Neural progenitor cell (in vitro differentiated cells): Measurements from ENCODE around the gene ARHGAP26. TPM values are rescaled to one million over a fixed set of nuclear protein-coding genes. Genes with fewer than 3 reads are reported as not detected.

Experiments
- DNase-seq: peaks from one replicate; pipeline ENCODE4 v3.0.0-alpha.2; 2016; ENCODE audit warnings: low spot score
- H2AFZ ChIP-seq: fragments of 200-600 bp; sonication (generic); replicated peaks from 2 replicates; pipeline ENCODE4 v1.6.1; 2016; ENCODE audit warnings: antibody characterized with exemption
- H3F3A ChIP-seq: fragments of 200-600 bp; sonication (generic); 2 replicates; pipeline ENCODE4 v1.6.1; 2016; ENCODE audit warnings: antibody characterized with exemption, low read depth
- H3K27ac ChIP-seq: fragments of 200-600 bp; sonication (generic); 2 replicates; pipeline ENCODE4 v1.5.1; 2016; ENCODE audit warnings: mild to moderate bottlenecking
- H3K27me3 ChIP-seq: fragments of 200-600 bp; sonication (generic); 2 replicates; pipeline ENCODE4 v1.6.1; 2016; ENCODE audit warnings: mild to moderate bottlenecking, moderate library complexity
- H3K36me3 ChIP-seq: fragments of 200-600 bp; sonication (generic); 2 replicates; pipeline ENCODE4 v1.5.1; 2016
- H3K4me1 ChIP-seq: fragments of 200-600 bp; sonication (generic); 2 replicates; pipeline ENCODE4 v1.6.1; 2016; ENCODE audit warnings: mixed run types
- H3K4me2 ChIP-seq: fragments of 200-600 bp; sonication (generic); 2 replicates; pipeline ENCODE4 v1.6.1; 2016
- H3K4me3 ChIP-seq: fragments of 200-600 bp; sonication (generic); 2 replicates; pipeline ENCODE4 v1.5.1; 2016
- H3K79me2 ChIP-seq: fragments of 200-600 bp; sonication (generic); 2 replicates; pipeline ENCODE4 v1.6.1; 2016; ENCODE audit warnings: low read depth
- H3K9ac ChIP-seq: fragments of 200-600 bp; sonication (generic); 2 replicates; pipeline ENCODE4 v1.6.1; 2016
- H3K9me3 ChIP-seq: fragments of 200-600 bp; sonication (generic); 2 replicates; pipeline ENCODE4 v1.5.1; 2016; ENCODE audit warnings: low read depth
- H4K20me1 ChIP-seq: fragments of 200-600 bp; sonication (generic); 2 replicates; pipeline ENCODE4 v1.6.1; 2016; ENCODE audit warnings: low read depth
- H3K27ac Mint-ChIP-seq: 3 replicates; pipeline ENCODE4 v1.8.0; 2021; ENCODE audit warnings: mixed read lengths
- H3K27me3 Mint-ChIP-seq: 2 replicates; pipeline ENCODE4 v1.8.0; 2022; ENCODE audit warnings: low read depth, mild to moderate bottlenecking, inconsistent platforms, moderate library complexity, mixed read lengths; ENCODE audit not compliant: insufficient read depth
- H3K36me3 Mint-ChIP-seq: 3 replicates; pipeline ENCODE4 v1.8.0; 2021; ENCODE audit warnings: mixed read lengths
- H3K4me1 Mint-ChIP-seq: 3 replicates; pipeline ENCODE4 v1.8.0; 2021; ENCODE audit warnings: mixed read lengths
- H3K4me3 Mint-ChIP-seq: 3 replicates; pipeline ENCODE4 v1.8.0; 2021; ENCODE audit warnings: mild to moderate bottlenecking, moderate library complexity, mixed read lengths
- H3K9me3 Mint-ChIP-seq: 3 replicates; pipeline ENCODE4 v1.8.0; 2020; ENCODE audit warnings: mixed read lengths
- EZH2 ChIP-seq: fragments of 200-600 bp; sonication (generic); IDR thresholded peaks from 2 replicates; pipeline ENCODE4 v1.6.1; 2017; ENCODE audit warnings: antibody characterized with exemption, mild to moderate bottlenecking, moderate library complexity
- EZH2phosphoT487 ChIP-seq: fragments of 200-600 bp; sonication (generic); IDR thresholded peaks from 2 replicates; pipeline ENCODE4 v1.6.1; 2017; ENCODE audit warnings: antibody characterized with exemption
- total RNA-seq: library from RNA; depleted of rRNA; stranded (reverse); fragments of >200 nt; gene quantifications from 2 replicates; pipeline ENCODE4 v1.2.3, GENCODE V29; 2015; ENCODE audit warnings: low replicate concordance
- TF ChIP-seq, protein P1 (sequence below): fragments of 200-600 bp; sonication (generic); IDR thresholded peaks from 2 replicates; pipeline ENCODE4 v1.5.1; 2017; ENCODE audit warnings: antibody characterized with exemption, mild to moderate bottlenecking

ARHGAP26 gene
- total RNA-seq, 1 donor from 2014 or later = 7.0 TPM

DNA sequence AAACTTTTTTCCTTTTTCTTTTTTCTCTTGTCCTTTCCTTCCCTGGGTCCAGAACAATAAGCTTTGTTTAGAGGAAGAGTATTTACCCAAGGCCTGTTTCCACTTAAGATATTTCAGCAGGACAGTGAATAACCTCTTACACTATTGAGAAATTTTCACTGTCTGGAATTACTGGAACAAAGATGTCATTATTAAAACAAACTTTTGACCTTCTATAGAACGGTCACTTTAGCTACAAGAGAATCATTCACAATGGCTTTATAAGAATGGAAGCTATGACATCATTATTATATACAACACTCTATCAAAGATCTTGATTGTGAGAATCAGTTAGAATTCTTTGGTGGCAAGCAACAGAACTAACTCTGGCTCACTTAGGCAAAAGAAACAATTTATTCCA is 22.0 kb upstream of the ARHGAP26 start:
- no peak overlapping the region for H3K4me2 ChIP-seq
- no peak overlapping the region for H3K27ac ChIP-seq
- TF ChIP-seq EZH2 (no peak), EZH2phosphoT487 (no peak)
- TF ChIP-seq, protein P1, sequence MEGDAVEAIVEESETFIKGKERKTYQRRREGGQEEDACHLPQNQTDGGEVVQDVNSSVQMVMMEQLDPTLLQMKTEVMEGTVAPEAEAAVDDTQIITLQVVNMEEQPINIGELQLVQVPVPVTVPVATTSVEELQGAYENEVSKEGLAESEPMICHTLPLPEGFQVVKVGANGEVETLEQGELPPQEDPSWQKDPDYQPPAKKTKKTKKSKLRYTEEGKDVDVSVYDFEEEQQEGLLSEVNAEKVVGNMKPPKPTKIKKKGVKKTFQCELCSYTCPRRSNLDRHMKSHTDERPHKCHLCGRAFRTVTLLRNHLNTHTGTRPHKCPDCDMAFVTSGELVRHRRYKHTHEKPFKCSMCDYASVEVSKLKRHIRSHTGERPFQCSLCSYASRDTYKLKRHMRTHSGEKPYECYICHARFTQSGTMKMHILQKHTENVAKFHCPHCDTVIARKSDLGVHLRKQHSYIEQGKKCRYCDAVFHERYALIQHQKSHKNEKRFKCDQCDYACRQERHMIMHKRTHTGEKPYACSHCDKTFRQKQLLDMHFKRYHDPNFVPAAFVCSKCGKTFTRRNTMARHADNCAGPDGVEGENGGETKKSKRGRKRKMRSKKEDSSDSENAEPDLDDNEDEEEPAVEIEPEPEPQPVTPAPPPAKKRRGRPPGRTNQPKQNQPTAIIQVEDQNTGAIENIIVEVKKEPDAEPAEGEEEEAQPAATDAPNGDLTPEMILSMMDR = no peak
- Mint-ChIP-seq H3K36me3 (no peaks in the 10 kb centered on the region), H3K4me1 (peaks cover 16% of the 10 kb centered on the region), H3K27me3 (peaks cover 2% of the 10 kb centered on the region), H3K4me3 (no peak overlapping the region), H3K27ac (no peak overlapping the region), H3K9me3 (no peaks in the 10 kb centered on the region)
- H3F3A ChIP-seq = no peaks in the 10 kb centered on the region
- H3K79me2 ChIP-seq = no peaks in the 10 kb centered on the region
- no peaks in the 10 kb centered on the region for H3K36me3 ChIP-seq
- H2AFZ ChIP-seq = no peak overlapping the region
- H3K27me3 ChIP-seq = no peaks in the 10 kb centered on the region
- H3K9me3 ChIP-seq = no peaks in the 10 kb centered on the region
- H3K4me3 ChIP-seq = no peak overlapping the region
- no peaks in the 10 kb centered on the region for H4K20me1 ChIP-seq
- H3K9ac ChIP-seq = no peak overlapping the region
- H3K4me1 ChIP-seq = peaks cover 10% of the 10 kb centered on the region
- no peak for DNase-seq

DNA sequence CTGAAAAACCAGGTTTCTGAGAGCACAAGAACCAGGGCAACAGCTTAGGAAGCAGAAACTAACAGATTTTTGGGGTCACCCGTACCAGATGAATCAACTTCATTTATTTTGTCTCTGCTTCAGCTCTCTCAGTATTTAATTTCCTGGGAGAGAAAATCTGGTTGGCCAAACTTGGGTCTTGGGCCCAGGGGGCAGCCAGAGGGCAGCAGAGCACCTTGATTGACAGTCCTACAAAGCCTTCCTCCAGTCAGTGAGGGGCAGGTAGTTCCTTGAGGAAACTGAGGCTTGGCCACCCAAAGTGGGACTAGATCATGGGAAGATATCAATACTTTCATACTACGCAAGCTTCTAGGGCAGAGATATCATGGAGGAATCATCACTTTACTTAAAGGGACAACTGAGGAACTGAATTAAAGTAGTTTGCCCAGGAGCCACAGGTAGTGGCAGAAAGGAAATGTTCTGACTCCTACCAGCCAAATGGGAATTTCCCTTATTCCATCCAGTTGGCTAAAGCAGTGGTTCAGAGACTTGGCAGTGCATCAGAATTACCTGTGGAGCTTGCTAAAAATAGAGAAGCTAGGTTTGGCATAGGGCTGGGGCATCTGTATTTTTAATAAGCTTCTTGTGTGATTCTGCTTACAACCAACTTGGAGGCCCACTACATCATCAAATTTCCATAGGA is 21.5 kb upstream of the ARHGAP26 start:
- no peaks in the 10 kb centered on the region for H3K9me3 Mint-ChIP-seq
- peaks cover 2% of the 10 kb centered on the region for H3K27me3 Mint-ChIP-seq
- H3K27ac ChIP-seq = no peak overlapping the region

DNA sequence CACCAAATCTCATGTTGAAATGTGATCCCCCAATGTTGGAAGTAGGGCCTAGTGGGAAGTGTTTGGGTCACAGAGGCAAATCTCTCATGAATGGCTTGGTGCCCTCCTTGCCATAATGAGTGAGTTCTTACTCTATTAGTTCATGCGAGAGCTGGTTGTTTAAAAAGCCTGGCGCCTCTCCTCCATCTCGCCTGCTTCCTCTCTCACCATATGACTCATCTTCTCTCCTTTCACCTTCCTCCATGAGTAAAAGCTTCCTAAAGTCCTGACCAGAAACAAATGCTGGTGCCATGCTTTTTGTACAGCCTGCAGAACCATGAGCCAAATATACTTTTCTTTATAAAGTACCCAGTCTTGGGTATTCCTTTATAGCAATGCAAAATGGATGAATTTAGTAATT is 20.9 kb upstream of the ARHGAP26 start:
- Mint-ChIP-seq H3K4me3 (no peak overlapping the region), H3K27me3 (peaks cover 2% of the 10 kb centered on the region), H3K27ac (no peak overlapping the region), H3K36me3 (no peaks in the 10 kb centered on the region), H3K9me3 (no peaks in the 10 kb centered on the region), H3K4me1 (peaks cover 7% of the 10 kb centered on the region)
- TF ChIP-seq EZH2phosphoT487 = no peak
- TF ChIP-seq, protein P1 = no peak
- DNase-seq = no peak
- H3K9me3 ChIP-seq = no peaks in the 10 kb centered on the region
- no peak overlapping the region for H3K4me2 ChIP-seq
- no peaks in the 10 kb centered on the region for H3K79me2 ChIP-seq
- no peak overlapping the region for H3K9ac ChIP-seq
- no peaks in the 10 kb centered on the region for H3K27me3 ChIP-seq
- no peaks in the 10 kb centered on the region for H3F3A ChIP-seq
- no peaks in the 10 kb centered on the region for H3K4me1 ChIP-seq
- H2AFZ ChIP-seq = no peak overlapping the region
- no peaks in the 10 kb centered on the region for H4K20me1 ChIP-seq
- no peak overlapping the region for H3K4me3 ChIP-seq
- H3K27ac ChIP-seq = no peak overlapping the region
- H3K36me3 ChIP-seq = no peaks in the 10 kb centered on the region

More for the DNA sequence above, 21.5 kb upstream of the ARHGAP26 start:
- Histone ChIP-seq H3K9me3 (no peaks in the 10 kb centered on the region), H3K4me3 (no peak overlapping the region), H3F3A (no peaks in the 10 kb centered on the region), H4K20me1 (no peaks in the 10 kb centered on the region), H3K4me1 (peaks cover 5% of the 10 kb centered on the region), H2AFZ (no peak overlapping the region), H3K4me2 (no peak overlapping the region), H3K9ac (no peak overlapping the region), H3K36me3 (no peaks in the 10 kb centered on the region), H3K27me3 (no peaks in the 10 kb centered on the region), H3K79me2 (no peaks in the 10 kb centered on the region)
- H3K36me3 Mint-ChIP-seq = no peaks in the 10 kb centered on the region
- no peak for TF ChIP-seq EZH2
- TF ChIP-seq EZH2phosphoT487 = no peak
- TF ChIP-seq, protein P1 = peak; percentile 86
- no peak overlapping the region for H3K4me3 Mint-ChIP-seq
- DNase-seq = peak; percentile 73
- peaks cover 13% of the 10 kb centered on the region for H3K4me1 Mint-ChIP-seq
- H3K27ac Mint-ChIP-seq = no peak overlapping the region
